ENCODE results near the gene DPYSL4.
"Not testable (repeated sequence)": the region's sequence is repeated elsewhere in the genome, so short reads cannot be mapped to it uniquely, and the experiment has no call there.

Gene DPYSL4

GRCh38 chr10:132155723-132156381 is 30.9 kb upstream of the DPYSL4 start:
- TF ChIP-seq CTCF (IDR thresholded peaks at IDR 0.05), result no peak

GRCh38 chr10:132156382-132156781 is 30.4 kb upstream of the DPYSL4 start:
- H3K4me1 ChIP-seq (ENCODE audit: control insufficient read depth in 1 of 2, insufficient read depth in 1 of 2, low read depth in 1 of 2, low read length in 1 of 2), result no peaks in the 10 kb centered on the region
- TF ChIP-seq CTCF (IDR thresholded peaks at IDR 0.05), result no peak
- H3K9me3 ChIP-seq, result no peaks in the 10 kb centered on the region
- no peak overlapping the region for H3K4me3 ChIP-seq (ENCODE audit: low read depth in 1 of 2, low read length in 1 of 2)
- H3K27ac ChIP-seq, result no peak overlapping the region
- H3K27me3 ChIP-seq, result no peaks in the 10 kb centered on the region
- H3K36me3 ChIP-seq, result no peaks in the 10 kb centered on the region

More at GRCh38 chr10:132155723-132156381, 30.9 kb upstream of the DPYSL4 start:
- Histone ChIP-seq H3K27ac (no peak overlapping the region), H3K9me3 (no peaks in the 10 kb centered on the region), H3K36me3 (no peaks in the 10 kb centered on the region), H3K27me3 (no peaks in the 10 kb centered on the region), H3K4me3 (ENCODE audit: low read depth in 1 of 2, low read length in 1 of 2) (no peak overlapping the region), H3K4me1 (ENCODE audit: control insufficient read depth in 1 of 2, insufficient read depth in 1 of 2, low read depth in 1 of 2, low read length in 1 of 2) (no peaks in the 10 kb centered on the region)

- Histone ChIP-seq H3K4me1 (ENCODE audit: control insufficient read depth in 1 of 2, insufficient read depth in 1 of 2, low read depth in 1 of 2, low read length in 1 of 2) (no peaks in the 10 kb centered on the region), H3K27ac (no peak overlapping the region)
- TF ChIP-seq CTCF (IDR thresholded peaks at IDR 0.05), result no peak
Observed at GRCh38 chr10:132157101-132157500, 29.6 kb upstream of the DPYSL4 start.

DNA sequence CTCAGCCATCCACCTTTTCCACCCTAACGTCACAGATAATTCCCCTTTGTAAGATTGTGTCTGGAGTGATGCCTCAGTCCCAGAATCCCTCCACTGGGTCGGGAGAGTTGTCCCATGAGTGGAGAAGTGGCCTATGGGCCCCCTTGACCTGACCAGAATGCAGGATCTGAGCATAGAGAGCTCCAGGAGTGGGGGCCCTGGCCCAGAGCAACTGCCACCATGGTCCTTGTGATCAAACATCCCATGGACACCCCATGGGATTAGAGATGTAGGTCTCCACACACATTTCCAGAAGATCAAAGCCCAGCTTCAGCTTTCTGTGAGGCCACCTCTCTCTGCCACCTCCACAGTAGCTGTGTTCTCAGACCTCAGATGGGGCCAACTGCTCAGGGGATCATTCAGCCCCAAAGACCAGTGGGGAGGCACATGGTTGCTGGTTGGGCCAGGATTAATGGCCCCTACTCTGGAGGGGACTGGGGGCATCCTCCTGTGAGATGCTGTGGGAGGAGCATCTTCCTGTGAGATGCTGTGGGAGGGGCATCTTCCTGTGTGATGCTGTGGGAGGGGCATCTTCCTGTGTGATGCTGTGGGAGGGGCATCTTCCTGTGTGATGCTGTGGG is 28.5 kb upstream of the DPYSL4 start:
- no peak overlapping the region for H3K27ac ChIP-seq
- H3K36me3 ChIP-seq, result no peaks in the 10 kb centered on the region
- no peaks in the 10 kb centered on the region for H3K4me1 ChIP-seq (ENCODE audit: control insufficient read depth in 1 of 2, insufficient read depth in 1 of 2, low read depth in 1 of 2, low read length in 1 of 2)
- H3K9me3 ChIP-seq, result no peaks in the 10 kb centered on the region
- no peak overlapping the region for H3K4me3 ChIP-seq (ENCODE audit: low read depth in 1 of 2, low read length in 1 of 2)
- H3K27me3 ChIP-seq, result peaks cover 13% of the 10 kb centered on the region
- TF ChIP-seq CTCF (IDR thresholded peaks at IDR 0.05), result no peak

More at GRCh38 chr10:132157101-132157500, 29.6 kb upstream of the DPYSL4 start:
- H3K36me3 ChIP-seq, result no peaks in the 10 kb centered on the region
- H3K27me3 ChIP-seq, result peaks cover 2% of the 10 kb centered on the region
- H3K9me3 ChIP-seq, result no peaks in the 10 kb centered on the region
- no peak overlapping the region for H3K4me3 ChIP-seq (ENCODE audit: low read depth in 1 of 2, low read length in 1 of 2)

DNA sequence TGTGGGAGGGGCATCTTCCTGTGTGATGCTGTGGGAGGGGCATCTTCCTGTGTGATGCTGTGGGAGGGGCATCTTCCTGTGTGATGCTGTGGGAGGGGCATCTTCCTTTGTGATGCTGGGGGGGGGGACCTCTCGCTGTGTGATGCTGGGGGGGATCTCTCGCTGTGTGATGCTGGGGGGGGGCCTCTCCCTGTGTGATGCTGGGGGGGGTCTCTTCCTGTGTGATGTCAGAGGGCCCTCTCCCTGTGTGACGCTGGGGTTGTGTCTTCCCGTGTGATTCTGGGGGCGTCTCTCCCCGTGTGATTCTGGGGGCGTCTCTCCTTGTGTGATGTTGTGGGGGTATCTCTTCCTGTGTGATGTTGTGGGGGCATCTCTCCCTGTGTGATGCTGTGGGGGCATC is 27.9 kb upstream of the DPYSL4 start:
- TF ChIP-seq CTCF (IDR thresholded peaks at IDR 0.05), result no peak

DNA sequence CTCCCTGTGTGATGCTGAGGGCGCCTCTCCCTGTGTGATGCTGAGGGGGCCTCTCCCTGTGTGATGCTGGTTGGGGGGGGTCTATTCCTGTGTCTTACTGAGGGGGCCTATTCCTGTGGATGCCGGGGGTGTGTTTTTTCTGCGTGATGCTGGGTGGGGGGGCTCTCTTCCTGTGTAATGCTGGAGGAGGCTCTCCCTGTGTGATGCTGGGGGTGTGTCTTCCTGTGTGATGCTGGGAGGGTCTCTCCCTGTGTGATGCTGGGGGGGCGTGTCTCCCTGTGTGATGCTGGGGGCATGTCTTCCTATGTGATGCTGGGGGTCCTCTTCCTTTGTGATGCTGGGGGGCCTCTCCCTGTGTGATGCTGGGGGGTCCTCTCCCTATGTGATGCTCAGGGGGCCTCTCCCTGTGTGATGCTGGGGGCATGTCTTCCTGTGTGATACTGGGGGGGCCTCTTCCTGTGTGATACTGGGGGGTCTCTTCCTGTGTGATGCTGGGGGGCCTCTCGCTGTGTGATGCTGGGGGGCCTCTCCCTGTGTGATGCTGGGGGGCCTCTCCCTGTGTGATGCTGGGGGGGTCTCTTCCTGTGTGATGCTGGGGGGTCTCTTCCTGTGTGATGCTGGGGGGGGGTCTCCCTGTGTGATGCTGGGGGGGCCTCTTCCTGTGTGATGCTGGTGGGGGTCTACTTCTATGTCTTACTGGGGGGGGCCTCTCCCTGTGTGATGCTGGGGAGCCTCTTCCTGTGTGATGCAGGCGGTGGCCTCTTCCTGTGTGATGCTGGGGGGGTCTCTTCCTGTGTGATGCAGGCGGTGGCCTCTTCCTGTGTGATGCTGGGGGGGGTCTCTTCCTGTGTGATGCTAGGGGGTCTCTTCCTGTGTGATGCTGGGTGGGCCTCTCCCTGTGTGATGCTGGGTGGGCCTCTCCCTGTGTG is 27.2 kb upstream of the DPYSL4 start:
- H3K27ac ChIP-seq; H3K9me3 ChIP-seq; H3K4me3 ChIP-seq (ENCODE audit: low read depth in 1 of 2, low read length in 1 of 2); H3K36me3 ChIP-seq; H3K4me1 ChIP-seq (ENCODE audit: control insufficient read depth in 1 of 2, insufficient read depth in 1 of 2, low read depth in 1 of 2, low read length in 1 of 2): not testable (repeated sequence)
- peaks cover 27% of the 10 kb centered on the region for H3K27me3 ChIP-seq

More for the DNA sequence above, 27.9 kb upstream of the DPYSL4 start:
- Histone ChIP-seq H3K27ac (no peak overlapping the region), H3K9me3 (no peaks in the 10 kb centered on the region), H3K27me3 (peaks cover 19% of the 10 kb centered on the region), H3K4me1 (ENCODE audit: control insufficient read depth in 1 of 2, insufficient read depth in 1 of 2, low read depth in 1 of 2, low read length in 1 of 2) (no peaks in the 10 kb centered on the region), H3K4me3 (ENCODE audit: low read depth in 1 of 2, low read length in 1 of 2) (no peak overlapping the region), H3K36me3 (no peaks in the 10 kb centered on the region)

DNA sequence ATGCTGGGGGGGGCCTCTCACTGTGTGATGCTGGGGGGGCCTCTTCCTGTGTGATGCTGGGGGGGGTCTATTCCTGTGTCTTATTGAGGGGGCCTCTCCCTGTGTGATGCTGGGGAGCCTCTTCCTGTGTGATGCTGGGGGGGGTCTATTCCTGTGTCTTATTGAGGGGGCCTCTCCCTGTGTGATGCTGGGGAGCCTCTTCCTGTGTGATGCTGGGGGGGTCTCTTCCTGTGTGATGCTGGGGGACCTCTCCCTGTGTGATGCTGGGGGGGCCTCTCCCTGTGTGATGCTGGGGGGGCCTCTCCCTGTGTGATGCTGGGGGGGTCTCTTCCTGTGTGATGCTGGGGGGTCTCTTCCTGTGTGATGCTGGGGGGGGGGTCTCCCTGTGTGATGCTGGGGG is 26.5 kb upstream of the DPYSL4 start:
- not testable (repeated sequence) for H3K27ac ChIP-seq; H3K9me3 ChIP-seq; H3K4me1 ChIP-seq (ENCODE audit: control insufficient read depth in 1 of 2, insufficient read depth in 1 of 2, low read depth in 1 of 2, low read length in 1 of 2); H3K4me3 ChIP-seq (ENCODE audit: low read depth in 1 of 2, low read length in 1 of 2); H3K36me3 ChIP-seq
- peaks cover 33% of the 10 kb centered on the region for H3K27me3 ChIP-seq

Data from neutrophil (primary cell).